Keratinocyte (primary cell): ENCODE measurements around the gene NOM1. TPM values are rescaled to one million over a fixed set of nuclear protein-coding genes. Genes with fewer than 3 reads are reported as not detected.
A peak's percentile ranks its signal among the peaks of the same experiment; 100 is the strongest.

Experiments used
- DNase-seq: peaks from one replicate; pipeline ENCODE4 v3.0.0-alpha.2; 2011; ENCODE audit warnings: low read depth, missing footprints, low spot score
- FAIRE-seq: peaks from 2 replicates; lab custom pipeline; 2011; peaks lifted over from hg19 to GRCh38; lab: Jason Lieb, UNC
- H2AFZ ChIP-seq: 2 replicates; pipeline ENCODE4 v1.6.0; 2012; ENCODE audit warnings: low read length, control low read depth, inconsistent platforms; ENCODE audit not compliant: control insufficient read depth
- H3K27ac ChIP-seq: 2 replicates; pipeline ENCODE4 v1.5.1; 2011; ENCODE audit warnings: low read length; ENCODE audit not compliant: control insufficient read depth, insufficient read depth
- H3K27me3 ChIP-seq: 3 replicates; pipeline ENCODE4 v1.6.0; 2011; ENCODE audit warnings: low read length; ENCODE audit not compliant: control insufficient read depth, insufficient read depth; ENCODE audit errors: extremely low read depth
- H3K36me3 ChIP-seq, 2 experiments: 2 replicates in 1 of 2; 3 replicates in 1 of 2; pipeline ENCODE4 v1.5.1; 2011; ENCODE audit warnings: low read length in 2 of 2, mild to moderate bottlenecking in 1 of 2; ENCODE audit not compliant: control insufficient read depth in 2 of 2, insufficient read depth in 2 of 2; ENCODE audit errors: extremely low read depth in 1 of 2
- H3K4me1 ChIP-seq: 3 replicates; pipeline ENCODE4 v1.5.1; 2011; ENCODE audit warnings: low read length; ENCODE audit not compliant: control insufficient read depth, insufficient read depth; ENCODE audit errors: extremely low read depth
- H3K4me2 ChIP-seq: 3 replicates; pipeline ENCODE4 v1.6.0; 2011; ENCODE audit warnings: low read depth, low read length; ENCODE audit not compliant: control insufficient read depth, insufficient read depth; ENCODE audit errors: extremely low read depth
- H3K4me3 ChIP-seq, 3 experiments: fragments of 200-600 bp in 1 of 3; sonication (generic) in 1 of 3; 2 replicates in 2 of 3; 3 replicates in 1 of 3; pipeline ENCODE4 v1.5.1; 2011 to 2016; ENCODE audit warnings: low read length in 3 of 3, mild to moderate bottlenecking in 3 of 3, control low read depth in 2 of 3, inconsistent platforms in 1 of 3, low read depth in 1 of 3, mixed read lengths in 1 of 3, mixed run types in 1 of 3, moderate library complexity in 1 of 3; ENCODE audit not compliant: control insufficient read depth in 2 of 3, insufficient read depth in 2 of 3; ENCODE audit errors: extremely low read depth in 1 of 3
- H3K79me2 ChIP-seq: 2 replicates; pipeline ENCODE4 v1.6.0; 2012; ENCODE audit warnings: low read length; ENCODE audit not compliant: control insufficient read depth, insufficient read depth
- H3K9ac ChIP-seq: 3 replicates; pipeline ENCODE4 v1.6.0; 2011; ENCODE audit warnings: low read length; ENCODE audit not compliant: control insufficient read depth, insufficient read depth; ENCODE audit errors: extremely low read depth
- H3K9me1 ChIP-seq: 3 replicates; pipeline ENCODE4 v1.6.0; 2011; ENCODE audit warnings: low read length; ENCODE audit not compliant: control insufficient read depth, insufficient read depth; ENCODE audit errors: extremely low read depth
- H3K9me3 ChIP-seq: 2 replicates; pipeline ENCODE4 v1.5.1; 2012; ENCODE audit warnings: low read depth, low read length; ENCODE audit not compliant: control insufficient read depth
- H4K20me1 ChIP-seq: 3 replicates; pipeline ENCODE4 v1.6.0; 2011; ENCODE audit warnings: low read length; ENCODE audit not compliant: control insufficient read depth, insufficient read depth; ENCODE audit errors: extremely low read depth
- EZH2 ChIP-seq: IDR thresholded peaks from one replicate; pipeline ENCODE4 v1.6.1; 2012; ENCODE audit warnings: inconsistent platforms, mild to moderate bottlenecking, low read length, moderate library complexity
- dilution Hi-C: fragments of 300-500 bp; cut with MboI; formaldehyde crosslinking; loops from one replicate; pipeline ENCODE4 v1.7.0; 2020; ENCODE audit warnings: low sequenced_read_pairs; ENCODE audit not compliant: extremely low pct_ligation_motif_present
- polyA plus RNA-seq, 5 experiments: library from polyadenylated mRNA; depleted of rRNA in 3 of 5; stranded (reverse) in 3 of 5; stranded (forward) in 1 of 5; unstranded in 1 of 5; fragments of >200 nt; gene quantifications; 1 replicate in 1 of 5; 2 replicates in 3 of 5; 3 replicates in 1 of 5; pipeline versions ENCODE4 v1.2.1 to v1.2.3, GENCODE V29; 2011 to 2012; ENCODE audit warnings: missing spikeins in 2 of 5, low read depth in 1 of 5, low replicate concordance in 1 of 5
- TF ChIP-seq, protein P1 (sequence below), 3 experiments: IDR thresholded peaks in 1 of 3; conservative IDR thresholded peaks in 1 of 3; optimal IDR thresholded peaks in 1 of 3; 2 replicates in 2 of 3; 3 replicates in 1 of 3; pipeline versions ENCODE3 to v1.5.1; 2011; ENCODE audit warnings: low read length in 3 of 3, mild to moderate bottlenecking in 3 of 3, moderate library complexity in 2 of 3, control low read depth in 1 of 3, inconsistent platforms in 1 of 3; ENCODE audit not compliant: insufficient read depth in 2 of 3; ENCODE audit errors: extremely low read depth in 1 of 3

The NOM1 gene
- polyA plus RNA-seq, 1 donor (not counting 4 experiments of a cell fraction or from before 2014, with no cell fraction given), result 17.1 TPM

DNA sequence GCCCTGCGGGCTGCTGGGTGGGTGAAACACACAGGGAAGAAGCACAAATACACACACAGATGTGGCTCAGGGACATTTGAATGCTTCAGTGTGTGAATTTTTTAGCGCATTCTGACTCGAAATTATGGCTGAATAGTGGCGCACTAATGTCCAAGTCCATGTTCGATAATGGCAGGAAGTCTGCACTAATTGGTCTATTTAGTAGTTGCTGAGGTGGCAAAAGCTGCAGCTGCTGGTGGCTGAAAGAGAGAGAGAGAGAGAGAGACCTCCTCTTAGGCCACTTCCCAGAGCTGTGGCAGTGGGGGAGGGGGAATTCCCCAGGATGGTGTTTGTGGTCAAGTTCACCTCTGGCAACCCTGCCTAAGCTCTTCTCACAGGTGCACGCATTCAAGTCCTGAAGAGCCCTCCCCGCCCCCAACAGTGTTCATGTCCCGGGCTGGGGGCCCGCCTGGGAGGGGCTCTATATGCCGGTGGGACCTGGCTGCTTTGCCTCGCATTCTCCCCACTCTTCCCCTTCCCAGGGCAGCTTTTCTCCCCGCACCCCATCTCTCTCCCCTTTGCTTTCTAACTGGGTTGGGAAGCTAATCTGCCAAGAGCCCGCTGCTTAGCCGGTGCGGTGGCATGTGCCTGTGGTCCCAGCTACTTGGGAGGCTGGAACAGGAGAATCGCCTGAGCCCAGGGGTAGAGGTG, 67.0 kb downstream of the NOM1 start:
- H3K9ac ChIP-seq, result no peak overlapping the region
- H3K79me2 ChIP-seq, result no peaks in the 10 kb centered on the region
- no peak overlapping the region for H3K27ac ChIP-seq
- no peaks in the 10 kb centered on the region for H3K36me3 ChIP-seq
- no peak overlapping the region for H3K4me3 ChIP-seq
- no peaks in the 10 kb centered on the region for H4K20me1 ChIP-seq
- TF ChIP-seq, protein P1, sequence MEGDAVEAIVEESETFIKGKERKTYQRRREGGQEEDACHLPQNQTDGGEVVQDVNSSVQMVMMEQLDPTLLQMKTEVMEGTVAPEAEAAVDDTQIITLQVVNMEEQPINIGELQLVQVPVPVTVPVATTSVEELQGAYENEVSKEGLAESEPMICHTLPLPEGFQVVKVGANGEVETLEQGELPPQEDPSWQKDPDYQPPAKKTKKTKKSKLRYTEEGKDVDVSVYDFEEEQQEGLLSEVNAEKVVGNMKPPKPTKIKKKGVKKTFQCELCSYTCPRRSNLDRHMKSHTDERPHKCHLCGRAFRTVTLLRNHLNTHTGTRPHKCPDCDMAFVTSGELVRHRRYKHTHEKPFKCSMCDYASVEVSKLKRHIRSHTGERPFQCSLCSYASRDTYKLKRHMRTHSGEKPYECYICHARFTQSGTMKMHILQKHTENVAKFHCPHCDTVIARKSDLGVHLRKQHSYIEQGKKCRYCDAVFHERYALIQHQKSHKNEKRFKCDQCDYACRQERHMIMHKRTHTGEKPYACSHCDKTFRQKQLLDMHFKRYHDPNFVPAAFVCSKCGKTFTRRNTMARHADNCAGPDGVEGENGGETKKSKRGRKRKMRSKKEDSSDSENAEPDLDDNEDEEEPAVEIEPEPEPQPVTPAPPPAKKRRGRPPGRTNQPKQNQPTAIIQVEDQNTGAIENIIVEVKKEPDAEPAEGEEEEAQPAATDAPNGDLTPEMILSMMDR (optimal IDR thresholded peaks at IDR 0.05 in 1 of 3, IDR thresholded peaks at IDR 0.05 in 1 of 3, conservative IDR thresholded peaks at IDR 0.05 in 1 of 3; ENCODE audit: extremely low read depth in 1 of 3, insufficient read depth in 2 of 3, low read length in 3 of 3), result no peak
- TF ChIP-seq EZH2, result no peak
- no peak overlapping the region for H2AFZ ChIP-seq
- no peak for DNase-seq
- H3K4me2 ChIP-seq, result no peak overlapping the region
- peak; percentile 5 for FAIRE-seq
- dilution Hi-C loops, result no loop called here
- H3K27me3 ChIP-seq, result peaks cover 99% of the 10 kb centered on the region
- H3K9me3 ChIP-seq, result no peaks in the 10 kb centered on the region
- H3K4me1 ChIP-seq, result peaks cover 7% of the 10 kb centered on the region
- H3K9me1 ChIP-seq, result no peaks in the 10 kb centered on the region

DNA sequence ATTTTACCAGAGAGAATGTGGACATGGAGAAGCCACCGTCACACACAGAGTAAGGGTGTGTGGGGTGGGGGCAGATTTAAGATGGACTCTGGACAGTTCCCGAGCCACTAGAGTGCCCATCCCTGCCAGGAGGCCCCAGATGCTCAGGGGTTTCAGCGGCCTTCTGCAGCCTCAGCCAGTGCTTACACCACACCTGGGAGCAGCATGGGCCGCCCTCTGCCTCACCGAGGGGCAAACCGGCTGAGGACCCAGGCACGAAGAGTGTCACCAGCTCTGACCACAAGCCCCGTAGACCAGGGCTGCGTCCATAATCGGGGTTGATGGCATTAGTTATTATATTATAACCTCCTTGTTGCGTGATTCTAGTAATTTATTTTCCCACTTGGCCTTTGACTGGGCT, 67.6 kb downstream of the NOM1 start:
- DNase-seq, result no peak
- H3K9ac ChIP-seq, result no peak overlapping the region
- no peak overlapping the region for H2AFZ ChIP-seq
- H3K79me2 ChIP-seq, result no peaks in the 10 kb centered on the region
- no peak overlapping the region for H3K4me3 ChIP-seq
- no peaks in the 10 kb centered on the region for H3K36me3 ChIP-seq
- no peak overlapping the region for H3K27ac ChIP-seq
- no peak for TF ChIP-seq EZH2
- TF ChIP-seq, protein P1 (optimal IDR thresholded peaks at IDR 0.05 in 1 of 3, IDR thresholded peaks at IDR 0.05 in 1 of 3, conservative IDR thresholded peaks at IDR 0.05 in 1 of 3; ENCODE audit: extremely low read depth in 1 of 3, insufficient read depth in 2 of 3, low read length in 3 of 3), result no peak
- H3K4me1 ChIP-seq, result peaks cover 9% of the 10 kb centered on the region
- no peaks in the 10 kb centered on the region for H3K9me1 ChIP-seq
- no peak for FAIRE-seq
- H4K20me1 ChIP-seq, result no peaks in the 10 kb centered on the region
- H3K4me2 ChIP-seq, result no peak overlapping the region
- peaks cover 99% of the 10 kb centered on the region for H3K27me3 ChIP-seq
- no peaks in the 10 kb centered on the region for H3K9me3 ChIP-seq
- dilution Hi-C loops, result no loop called here
